Pulmonary artery endothelial cell (primary cell): ENCODE data around the gene C15orf40. TPM values are rescaled to one million over a fixed set of nuclear protein-coding genes. Genes with fewer than 3 reads are reported as not detected.
"Not testable (repeated sequence)": the region's sequence is repeated elsewhere in the genome, so short reads cannot be mapped to it uniquely, and the experiment has no call there.

ENCODE experiments used
- DNase-seq: peaks from one replicate; pipeline ENCODE4 v3.0.0-alpha.2; 2011; ENCODE audit warnings: low read depth, low spot score
- total RNA-seq: library from RNA; depleted of rRNA; stranded (reverse); fragments of >200 nt; gene quantifications from 2 replicates; pipeline ENCODE4 v1.2.3, GENCODE V29; 2014

The C15orf40 gene
- 10.6 and 17.5 TPM in 2 replicates for total RNA-seq

DNA sequence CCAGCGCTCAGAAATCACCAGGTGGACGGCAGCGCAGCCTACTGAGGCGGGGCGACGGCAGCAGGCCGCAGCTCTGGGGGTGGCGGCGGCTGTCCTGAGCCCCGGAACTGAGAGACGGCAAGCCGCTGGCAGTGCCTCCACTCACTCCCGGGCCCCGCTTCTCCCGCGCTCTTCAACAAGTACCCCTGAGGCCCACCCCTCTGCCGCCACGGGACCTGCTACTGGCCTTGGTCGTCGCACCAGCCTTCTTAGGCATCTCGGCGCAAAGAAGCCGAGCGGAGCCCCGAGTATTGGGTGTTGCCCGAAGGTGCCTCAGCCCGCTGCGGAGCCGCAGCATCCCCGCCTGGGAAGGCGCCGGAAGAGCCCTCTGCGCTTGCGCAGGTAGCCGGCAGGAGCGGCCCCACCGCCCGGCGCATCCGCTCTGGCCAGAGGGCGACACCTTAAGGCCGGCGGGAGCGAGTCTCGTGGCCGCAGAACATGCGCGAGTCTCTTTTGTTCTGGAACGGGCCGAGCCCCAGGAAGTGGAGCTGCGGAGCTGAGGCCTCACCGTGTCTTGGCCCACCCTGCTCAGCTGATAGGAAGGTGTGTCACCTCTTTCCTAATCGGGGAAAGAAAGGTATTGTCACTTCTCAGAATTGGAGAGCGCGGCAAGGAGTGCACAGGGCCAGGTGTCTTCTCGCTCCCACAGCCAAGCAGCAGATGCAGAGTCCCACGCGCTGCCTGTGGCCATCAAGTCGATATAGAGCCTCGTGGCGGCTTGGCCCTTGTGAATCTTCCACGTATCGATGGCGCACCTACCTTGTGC lies at the start of gene C15orf40:
Gene C15orf40, minus strand, starts transcription at position 369 of the 805 bp plus-strand sequence. Its CDS starts 32 bp downstream, at position 337.
- peak; percentile 67 for DNase-seq

DNA sequence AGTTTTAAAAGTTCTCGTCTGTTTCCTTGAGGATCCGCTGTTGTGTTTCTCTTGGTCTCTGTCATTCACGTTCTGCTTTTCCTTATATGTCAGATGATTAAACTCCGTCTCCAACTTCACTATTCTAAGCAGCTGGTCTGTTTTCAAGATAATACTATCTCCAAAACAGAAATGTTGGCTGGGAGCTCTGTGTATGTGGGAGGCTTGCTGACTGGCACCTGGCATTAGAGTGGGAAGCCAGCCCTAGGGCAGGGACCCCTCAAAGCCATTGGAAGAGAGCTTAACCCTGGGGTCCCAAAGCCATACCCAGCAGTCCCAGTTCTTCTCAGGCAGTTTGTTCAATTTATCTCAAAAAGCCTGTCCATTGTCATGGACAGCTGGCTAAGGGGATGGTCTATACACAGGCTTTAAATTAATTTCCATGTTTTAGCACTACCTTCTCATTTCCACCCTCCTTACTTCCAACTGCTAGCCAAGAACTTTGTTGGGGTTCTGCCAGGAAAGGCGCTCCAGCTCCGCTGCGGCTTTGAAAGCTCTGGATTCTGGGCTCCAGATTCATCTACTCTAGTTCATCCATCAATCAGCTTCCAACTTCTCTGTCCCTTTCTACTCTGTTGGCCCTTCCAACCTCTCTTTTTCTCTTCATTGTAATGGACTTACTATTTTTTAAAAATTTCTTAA lies 46.4 kb upstream of the C15orf40 start:
- no peak for DNase-seq

DNA sequence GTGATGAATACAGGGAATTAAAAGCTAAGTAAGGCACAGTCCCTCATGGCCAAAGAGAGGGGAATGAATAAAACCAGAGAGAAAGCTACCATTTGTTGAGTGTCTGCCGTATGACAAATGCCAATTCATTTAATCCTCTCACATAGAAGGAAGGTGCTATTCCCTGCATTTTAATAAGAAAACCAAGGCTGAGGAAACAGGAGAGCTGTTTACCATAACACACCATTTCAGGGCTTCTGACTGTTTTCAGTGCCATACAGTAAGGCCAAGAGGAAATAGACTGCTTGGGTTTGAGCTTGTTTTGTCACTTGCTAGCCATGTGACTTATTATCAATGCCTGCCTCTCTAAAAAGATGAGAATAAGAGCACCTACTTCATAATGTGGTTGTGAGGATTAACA lies 45.6 kb upstream of the C15orf40 start:
- DNase-seq = no peak

DNA sequence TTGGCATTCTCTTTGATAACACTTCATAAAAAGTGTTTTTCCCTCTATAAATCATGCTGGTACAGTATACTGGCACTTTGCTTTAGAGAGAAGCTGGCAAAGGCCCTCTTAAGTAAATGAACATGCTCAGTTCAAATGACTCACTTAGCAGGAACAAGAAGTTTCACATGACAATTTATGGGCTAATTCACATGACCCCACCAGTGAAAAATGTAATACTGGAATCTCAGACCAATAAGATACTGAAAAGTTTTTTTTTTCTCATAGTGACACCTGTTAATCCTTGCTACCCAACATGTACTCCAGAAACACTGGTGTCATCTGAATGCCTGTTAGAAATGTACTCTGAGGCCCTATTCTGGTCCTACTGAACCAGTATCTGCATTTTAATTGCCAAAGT lies 41.7 kb upstream of the C15orf40 start:
- DNase-seq = peak; percentile 50

DNA sequence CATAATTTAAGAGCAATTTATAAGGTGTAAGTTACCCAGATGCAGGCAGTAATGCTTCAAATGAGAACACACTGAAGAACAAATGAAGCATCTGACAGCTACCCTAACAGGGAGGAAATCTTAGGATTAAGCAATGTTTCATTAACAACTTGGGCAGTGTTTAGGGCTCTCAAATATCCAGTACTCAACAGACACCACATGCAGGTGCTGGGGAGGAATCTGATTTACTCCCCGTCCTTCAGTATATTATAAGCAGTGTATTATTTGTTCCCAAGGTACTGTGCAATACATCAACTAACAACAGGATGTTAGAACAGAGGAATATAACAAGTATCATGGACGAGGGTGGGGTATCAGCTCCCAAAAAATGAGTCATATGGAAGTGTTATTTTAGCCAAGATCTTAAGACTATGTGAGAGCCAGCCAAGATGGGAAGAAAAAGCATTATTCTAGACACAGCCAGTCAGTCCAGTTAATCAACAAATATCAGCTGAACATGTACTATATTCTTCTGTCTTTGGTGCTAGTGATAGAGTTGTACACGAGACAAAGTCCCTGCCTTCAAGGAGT lies 35.2 kb upstream of the C15orf40 start:
- DNase-seq = peak; percentile 44

DNA sequence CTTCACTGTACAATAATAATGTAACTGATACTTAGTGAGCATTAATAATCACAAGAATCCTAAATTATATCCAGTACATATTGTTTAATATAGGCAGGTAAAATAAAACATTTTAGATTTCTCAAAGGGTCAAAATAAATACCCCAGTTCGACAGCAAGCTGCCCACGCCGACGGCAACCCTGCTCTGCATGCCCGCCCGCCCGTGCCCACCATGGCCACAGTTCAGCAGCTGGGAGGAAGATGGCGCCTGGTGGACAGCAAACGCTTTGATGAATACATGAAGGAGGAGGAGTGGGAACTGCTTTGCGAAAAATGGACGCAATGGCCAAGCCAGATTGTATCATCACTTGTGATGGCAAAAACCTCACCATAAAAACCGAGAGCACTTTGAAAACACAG lies 32.7 kb upstream of the C15orf40 start:
- DNase-seq = no peak

DNA sequence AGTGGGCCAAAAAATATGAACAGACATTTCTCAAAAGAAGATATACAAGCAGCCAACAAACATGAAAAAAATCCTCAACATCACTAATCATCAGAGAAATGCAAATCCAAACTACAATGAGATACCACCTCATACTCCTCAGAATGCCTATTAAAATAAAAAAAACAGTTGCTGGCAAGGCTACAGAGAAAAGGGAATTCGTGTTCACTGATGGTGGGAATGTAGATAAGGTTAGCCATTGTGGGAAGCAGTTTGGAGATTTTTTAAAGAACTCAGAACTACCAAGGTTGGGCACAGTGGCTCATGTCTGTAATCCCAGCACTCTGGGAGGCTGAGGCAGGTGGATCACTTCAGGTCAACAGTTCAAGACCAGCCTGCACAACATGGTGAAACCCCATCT lies 27.8 kb upstream of the C15orf40 start:
- no peak for DNase-seq

DNA sequence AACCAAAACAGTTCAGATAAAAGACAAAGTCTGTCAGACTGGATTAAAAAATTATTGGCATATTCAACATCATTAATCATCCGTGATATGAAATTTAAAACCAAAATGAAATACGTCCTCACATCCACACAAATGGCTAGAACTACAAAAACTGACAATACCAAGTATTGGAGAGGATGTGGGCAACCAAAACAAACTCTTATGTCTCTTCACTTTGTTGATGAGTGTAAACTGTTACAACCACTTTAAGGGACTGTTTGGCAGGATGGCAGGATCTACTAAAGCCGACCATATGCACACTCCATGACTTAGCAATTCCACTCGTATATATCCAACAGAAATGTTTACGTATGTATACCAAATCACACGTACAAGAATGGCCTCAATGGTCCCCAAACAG lies 24.8 kb upstream of the C15orf40 start:
- no peak for DNase-seq

DNA sequence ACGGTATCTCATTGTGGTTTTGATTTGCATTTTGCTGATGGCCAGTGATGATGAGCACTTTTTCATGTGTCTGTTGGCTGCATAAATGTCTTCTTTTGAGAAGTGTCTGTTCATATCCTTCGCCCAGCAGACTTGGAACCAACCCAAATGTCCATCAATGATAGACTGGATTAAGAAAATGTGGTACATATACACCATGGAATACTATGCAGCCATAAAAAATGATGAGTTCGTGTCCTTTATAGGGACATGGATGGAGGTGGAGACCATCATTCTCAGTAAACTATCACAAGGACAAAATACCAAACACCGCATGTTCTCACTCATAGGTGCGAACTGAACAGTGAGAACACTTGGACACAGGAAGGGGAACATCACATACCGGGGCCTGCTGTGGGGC lies 19.8 kb upstream of the C15orf40 start:
- DNase-seq = not testable (repeated sequence)

DNA sequence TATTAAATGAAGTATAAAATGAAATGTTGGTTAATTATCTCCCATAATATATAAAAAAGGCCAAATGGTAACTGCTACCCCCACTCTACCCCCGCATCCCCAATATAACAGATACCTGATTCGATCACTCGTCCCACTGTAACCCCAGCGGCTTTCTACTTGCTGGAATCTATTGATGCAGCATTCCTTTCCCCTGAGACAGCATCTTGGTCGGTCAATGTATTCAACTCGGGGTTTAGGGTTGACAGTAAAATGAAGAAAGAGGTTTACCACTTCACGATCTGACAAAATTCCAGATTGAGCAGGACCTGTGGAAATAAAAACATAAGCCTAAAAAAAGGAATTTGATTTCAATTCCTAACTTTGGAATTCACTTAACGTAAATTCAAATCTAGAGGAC lies 18.6 kb upstream of the C15orf40 start:
- no peak for DNase-seq

DNA sequence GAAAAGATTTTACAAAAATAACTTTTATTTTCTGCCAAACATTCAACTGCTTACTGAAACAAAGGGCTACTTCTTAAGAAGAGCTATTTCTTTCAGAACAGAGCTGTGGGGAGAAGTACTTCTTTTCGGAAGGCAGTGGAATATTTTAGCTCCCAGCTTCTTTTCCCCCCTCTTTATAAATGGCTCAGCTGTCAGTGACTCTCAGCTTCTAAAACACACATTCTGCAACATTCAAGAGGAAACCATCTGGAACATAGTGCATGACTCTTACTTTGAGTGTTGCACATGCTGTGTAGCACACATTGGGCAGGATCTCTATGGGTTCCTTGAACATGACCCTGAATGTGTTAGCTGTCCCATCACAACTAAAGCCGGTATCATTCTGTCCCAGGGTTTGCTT lies 7.0 kb upstream of the C15orf40 start:
- no peak for DNase-seq

DNA sequence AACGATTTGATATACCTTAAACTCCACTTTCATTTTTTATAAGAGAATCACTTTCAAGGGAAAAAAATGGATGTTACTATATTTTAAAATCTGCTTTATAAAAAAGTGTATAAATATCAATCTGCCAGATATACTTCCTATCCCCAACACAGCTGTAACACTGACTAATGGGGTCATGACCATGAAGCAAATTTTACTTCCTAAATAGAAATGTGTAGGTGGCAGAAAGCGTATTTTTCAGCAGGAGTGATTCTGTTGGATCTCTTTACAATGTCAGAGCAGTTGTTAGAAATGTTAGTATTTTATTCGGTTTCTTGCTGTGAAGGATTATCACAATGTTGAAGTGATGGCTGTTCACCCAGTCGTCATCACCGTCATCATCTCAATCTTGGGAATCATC lies 5.5 kb upstream of the C15orf40 start:
- DNase-seq = no peak

DNA sequence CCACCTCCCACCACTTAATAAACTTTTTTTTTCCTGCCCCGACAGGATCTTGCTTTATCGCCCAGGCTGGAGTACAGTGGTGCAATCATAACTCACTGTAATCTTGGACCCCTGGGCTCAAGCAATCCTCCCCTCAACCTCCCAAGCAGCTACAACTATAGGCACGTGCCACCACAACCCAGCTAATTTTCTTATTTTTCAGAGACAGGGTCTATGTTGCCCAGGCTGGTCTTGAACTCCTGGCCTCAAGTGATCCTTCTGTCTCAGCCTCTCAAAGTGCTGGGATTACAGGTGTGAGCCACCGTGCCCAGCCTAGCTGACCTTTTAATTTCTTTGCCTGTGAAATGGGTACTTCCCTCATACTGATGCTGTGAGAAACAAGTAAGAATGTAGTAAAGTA lies 3.9 kb upstream of the C15orf40 start:
- DNase-seq = no peak

DNA sequence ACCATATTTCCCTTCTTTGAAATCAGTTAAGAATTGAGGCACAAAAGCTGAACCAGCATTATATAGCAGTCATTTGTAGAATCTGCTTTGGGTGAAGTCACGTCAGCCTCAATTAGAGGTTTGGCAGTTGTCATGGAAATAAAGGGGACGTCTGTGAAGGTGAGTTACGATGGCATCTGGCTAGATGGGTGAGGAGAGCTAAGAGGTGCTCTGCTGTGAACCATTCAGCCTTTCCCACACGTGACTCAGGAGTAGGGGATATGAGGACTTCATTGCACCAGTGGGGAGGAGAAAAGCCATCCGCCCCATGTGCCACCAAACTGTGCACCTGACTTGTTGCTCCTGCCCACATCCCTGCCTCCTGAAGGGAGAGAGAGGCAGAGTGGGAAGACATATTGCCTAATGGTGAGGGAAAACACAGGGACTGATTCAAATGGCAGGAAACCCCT lies 2.8 kb upstream of the C15orf40 start:
- no peak for DNase-seq

DNA sequence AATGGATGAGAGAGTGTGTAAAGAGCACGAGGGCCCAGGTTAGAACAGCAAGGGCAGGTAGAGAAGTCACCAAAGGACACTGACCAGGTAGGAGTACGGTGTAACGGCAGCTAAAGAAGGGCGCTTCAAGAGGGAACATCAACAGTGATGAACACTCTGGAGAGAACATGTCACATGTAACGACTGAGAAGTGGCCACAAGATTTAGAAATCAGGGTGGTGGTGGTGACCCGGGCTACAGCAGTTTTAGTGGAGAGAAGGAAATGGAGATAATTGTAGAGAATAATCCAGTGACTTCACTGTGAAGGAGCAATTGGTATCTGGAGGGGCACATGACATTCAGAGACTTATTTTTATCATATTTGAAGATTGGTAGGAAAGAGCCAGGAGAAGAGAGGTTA lies 1.2 kb upstream of the C15orf40 start:
- DNase-seq = no peak

DNA sequence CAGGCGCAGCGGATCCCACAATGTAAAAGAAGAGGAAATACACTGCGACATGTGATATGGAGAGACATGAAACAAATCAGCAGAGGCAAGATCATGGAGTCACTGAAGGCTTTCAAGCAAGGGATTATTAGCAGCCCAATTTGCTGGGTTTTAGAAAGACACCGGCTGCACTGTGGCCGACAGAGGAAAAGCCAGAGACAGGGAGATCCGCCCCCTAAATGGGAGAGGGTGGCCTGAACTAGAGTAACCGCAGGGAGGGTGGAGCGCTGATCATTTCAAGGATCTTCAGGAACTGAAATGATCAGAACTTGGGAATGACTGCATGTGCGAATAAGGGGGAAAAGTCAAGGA lies 612 bp upstream of the C15orf40 start:
- DNase-seq = no peak

DNA sequence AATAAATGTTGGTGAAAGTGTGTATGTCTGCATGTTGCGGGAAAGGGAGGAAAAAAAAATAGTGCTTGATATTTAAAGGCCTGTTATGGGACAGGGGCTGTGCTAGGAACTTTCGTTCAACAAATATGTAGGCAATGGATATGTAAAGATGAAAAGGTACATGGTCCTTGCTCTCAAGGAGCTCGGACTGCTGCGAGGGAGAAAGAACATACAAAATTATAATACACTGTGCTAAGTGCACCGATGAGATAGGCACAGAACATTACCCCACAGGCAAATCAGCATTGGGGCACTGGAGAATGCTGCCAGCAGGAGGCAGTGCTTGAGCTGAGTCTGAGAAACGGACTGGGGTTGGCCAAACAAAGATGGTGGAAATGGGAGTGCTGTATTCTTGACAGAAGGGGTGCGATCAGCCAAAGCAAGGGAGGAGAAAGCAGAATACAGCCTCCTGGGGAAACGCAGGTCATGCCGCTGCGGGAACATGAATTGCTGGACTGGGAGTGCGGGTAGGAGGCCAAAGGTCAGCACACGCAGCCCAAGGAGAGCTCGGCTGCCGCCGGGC lies 649 bp downstream of the C15orf40 start:
- DNase-seq = peak; percentile 53

DNA sequence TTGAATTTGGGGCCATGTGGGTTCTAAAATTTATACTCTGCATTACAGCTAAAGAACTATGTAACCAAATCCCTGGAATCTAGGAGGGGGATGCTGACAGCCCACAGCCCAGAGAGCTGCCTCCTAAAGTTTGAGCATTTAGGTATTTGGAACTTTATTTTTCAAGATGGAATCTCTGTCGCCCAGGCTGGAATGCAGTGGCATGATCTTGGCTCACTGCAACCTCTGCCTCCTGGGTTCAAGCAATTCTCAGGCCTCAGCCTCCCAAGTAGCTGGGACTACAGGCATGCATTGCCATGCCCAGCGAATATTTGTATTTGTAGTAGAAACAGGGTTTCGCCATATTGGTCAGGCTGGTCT lies 10.8 kb downstream of the C15orf40 start:
- not testable (repeated sequence) for DNase-seq

DNA sequence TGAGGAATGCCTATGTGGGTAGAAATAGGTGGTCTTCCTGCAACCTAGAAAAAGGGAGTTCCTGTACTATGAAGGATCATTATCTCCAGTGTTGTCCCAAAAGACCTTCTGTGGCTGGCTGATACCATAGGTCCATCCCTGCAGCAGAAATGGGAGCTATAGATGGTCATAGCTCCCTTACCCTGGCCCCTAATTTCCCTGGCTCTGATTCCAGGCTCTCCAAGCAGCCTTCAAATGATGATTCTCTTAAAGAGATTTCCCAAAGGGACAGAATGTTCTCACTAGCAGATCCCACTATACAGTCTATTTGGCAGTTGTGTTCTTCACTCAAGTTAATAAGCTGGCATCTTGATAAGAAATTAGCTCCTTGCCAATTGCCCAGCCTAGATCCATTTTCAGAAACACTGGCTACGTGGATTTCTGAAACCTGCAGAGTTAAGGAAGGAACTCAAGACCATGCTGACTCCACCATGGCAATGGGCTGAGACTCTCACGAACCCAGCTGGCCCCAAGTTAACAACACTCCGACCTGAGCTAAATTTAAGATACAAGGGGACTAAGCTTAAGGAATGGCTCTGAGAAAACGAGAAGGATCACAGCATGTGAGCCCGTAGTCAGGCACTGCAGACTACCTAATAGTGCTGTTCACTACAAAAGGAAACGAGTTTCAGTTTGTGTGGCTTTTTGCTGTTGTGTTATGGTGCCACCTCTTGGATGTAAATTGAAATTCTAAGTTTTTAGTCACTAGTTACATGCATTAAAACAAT lies 11.4 kb downstream of the C15orf40 start:
- DNase-seq = no peak

DNA sequence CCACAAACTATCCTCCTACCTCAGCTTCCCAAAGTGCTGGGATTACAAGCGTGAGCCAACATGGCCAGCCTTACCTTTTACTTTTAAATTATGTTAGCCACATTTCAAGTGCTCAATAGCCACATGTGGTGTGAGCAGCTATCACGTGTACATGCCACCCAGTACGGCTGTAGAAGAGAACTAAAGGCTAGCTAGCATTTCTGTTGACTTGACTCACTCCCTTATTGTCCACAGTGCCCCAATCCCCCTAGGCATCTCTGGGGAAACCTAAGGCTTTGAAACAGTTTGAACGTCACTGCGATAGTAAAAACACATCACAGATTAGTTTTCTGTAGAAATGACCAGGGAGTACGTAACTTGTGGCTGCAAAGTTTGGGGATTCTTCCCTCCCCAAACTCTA lies 12.0 kb downstream of the C15orf40 start:
- DNase-seq = no peak

DNA sequence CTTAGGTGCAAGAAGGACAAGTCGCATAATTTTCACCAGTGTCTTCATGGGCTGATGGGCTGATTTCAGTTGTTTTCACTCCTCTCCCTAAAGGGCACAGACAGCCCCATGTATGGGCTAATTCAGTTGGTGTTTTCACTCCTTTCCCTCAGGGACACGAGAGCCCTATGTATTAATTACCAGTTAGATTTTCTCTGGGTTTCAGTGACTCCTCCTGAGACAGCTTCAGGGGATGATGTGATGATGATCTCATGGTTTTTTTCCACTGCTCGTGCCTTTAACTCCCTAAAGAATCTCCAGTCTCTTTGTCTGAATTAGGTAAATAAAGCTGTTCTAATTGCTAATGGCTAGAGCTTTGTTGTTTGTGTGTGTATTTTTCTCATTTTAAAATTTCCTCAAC lies 15.5 kb downstream of the C15orf40 start:
- DNase-seq = no peak

DNA sequence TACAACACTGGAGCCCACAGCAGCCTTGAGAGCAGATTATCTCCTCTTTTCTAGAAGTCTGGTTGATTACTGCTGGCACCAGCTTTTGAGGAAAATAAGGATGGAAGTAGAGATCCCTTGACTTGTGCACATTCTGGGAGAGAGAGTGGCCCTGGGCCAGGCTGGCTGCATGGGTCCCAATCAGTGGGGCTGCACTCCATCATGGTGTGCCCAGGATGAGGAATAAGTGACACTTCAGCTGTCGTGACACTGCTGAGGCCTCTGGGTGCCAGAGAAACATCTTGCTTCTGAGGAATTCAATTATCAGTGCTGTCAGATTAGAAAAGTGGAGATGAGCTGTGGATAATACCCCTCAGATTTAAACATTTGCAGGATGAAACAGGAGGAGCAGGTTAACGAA lies 16.4 kb downstream of the C15orf40 start:
- DNase-seq = no peak
